Testis (tissue), 2 donors: Measurements from ENCODE around the gene CNPPD1.

Experiments used
- POLR2A ChIP-seq: fragments of 450-650 bp; IDR thresholded peaks from one replicate; pipeline ENCODE4 v1.6.1; 2017; ENCODE audit warnings: antibody characterized with exemption, mild to moderate bottlenecking, moderate library complexity
- TF ChIP-seq, protein P1 (sequence below), 3 experiments: fragments of 450-650 bp in 2 of 3; fragments of 200-600 bp in 1 of 3; sonication (generic) in 1 of 3; IDR thresholded peaks; one replicate each; pipeline ENCODE4 v1.5.1; 2016 to 2019; ENCODE audit warnings: antibody characterized with exemption in 3 of 3, mild to moderate bottlenecking in 2 of 3, moderate library complexity in 1 of 3

DNA sequence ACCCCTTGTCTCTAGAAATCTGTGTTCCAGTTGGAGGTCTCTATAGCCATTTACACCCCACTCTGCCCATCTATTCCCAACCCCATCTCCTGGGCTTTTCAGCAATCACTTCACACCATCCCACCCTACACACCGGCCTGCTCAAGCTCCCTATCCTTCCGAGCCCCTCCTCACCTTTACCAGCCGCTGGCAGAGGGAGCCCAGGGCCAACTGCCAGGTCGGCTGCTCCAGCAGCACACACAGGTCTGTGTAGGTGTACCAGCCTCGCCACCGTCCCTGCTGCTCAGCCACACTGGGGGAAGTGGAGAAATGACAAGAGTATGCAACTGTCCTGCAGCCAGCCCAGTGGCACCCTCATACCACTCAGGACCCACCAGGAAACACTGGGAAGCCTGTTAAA is 3.5 kb downstream of the CNPPD1 start:
- TF ChIP-seq, protein P1, sequence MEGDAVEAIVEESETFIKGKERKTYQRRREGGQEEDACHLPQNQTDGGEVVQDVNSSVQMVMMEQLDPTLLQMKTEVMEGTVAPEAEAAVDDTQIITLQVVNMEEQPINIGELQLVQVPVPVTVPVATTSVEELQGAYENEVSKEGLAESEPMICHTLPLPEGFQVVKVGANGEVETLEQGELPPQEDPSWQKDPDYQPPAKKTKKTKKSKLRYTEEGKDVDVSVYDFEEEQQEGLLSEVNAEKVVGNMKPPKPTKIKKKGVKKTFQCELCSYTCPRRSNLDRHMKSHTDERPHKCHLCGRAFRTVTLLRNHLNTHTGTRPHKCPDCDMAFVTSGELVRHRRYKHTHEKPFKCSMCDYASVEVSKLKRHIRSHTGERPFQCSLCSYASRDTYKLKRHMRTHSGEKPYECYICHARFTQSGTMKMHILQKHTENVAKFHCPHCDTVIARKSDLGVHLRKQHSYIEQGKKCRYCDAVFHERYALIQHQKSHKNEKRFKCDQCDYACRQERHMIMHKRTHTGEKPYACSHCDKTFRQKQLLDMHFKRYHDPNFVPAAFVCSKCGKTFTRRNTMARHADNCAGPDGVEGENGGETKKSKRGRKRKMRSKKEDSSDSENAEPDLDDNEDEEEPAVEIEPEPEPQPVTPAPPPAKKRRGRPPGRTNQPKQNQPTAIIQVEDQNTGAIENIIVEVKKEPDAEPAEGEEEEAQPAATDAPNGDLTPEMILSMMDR (IDR thresholded peaks at IDR 0.05): no peak
- no peak for TF ChIP-seq POLR2A
